HEK293 (cell line): ENCODE measurements around the gene KRT222.

Experiments
- KLF7 ChIP-seq: fragments of 450-650 bp; formaldehyde crosslinking; IDR thresholded peaks from 2 replicates; pipeline ENCODE4 v1.5.1; 2016; ENCODE audit warnings: missing biosample characterization, missing genetic modification characterization, borderline replicate concordance
- MEIS1 ChIP-seq: sonication (generic); formaldehyde crosslinking; IDR thresholded peaks from 2 replicates; pipeline ENCODE4 v1.8.1; 2022; ENCODE audit warnings: missing genetic modification reagents, mild to moderate bottlenecking, borderline replicate concordance
- PRDM1 ChIP-seq: fragments of 450-650 bp; formaldehyde crosslinking; IDR thresholded peaks from 2 replicates; pipeline ENCODE4; 2016; ENCODE audit warnings: missing biosample characterization, missing genetic modification characterization
- RBAK ChIP-seq: fragments of 450-650 bp; formaldehyde crosslinking; IDR thresholded peaks from 2 replicates; pipeline ENCODE4 v1.5.1; 2016; ENCODE audit warnings: missing biosample characterization, missing genetic modification characterization
- SP2 ChIP-seq: fragments of 450-650 bp; formaldehyde crosslinking; IDR thresholded peaks from 2 replicates; pipeline ENCODE4 v1.5.1; 2016; ENCODE audit warnings: missing biosample characterization, missing genetic modification characterization
- SP7 ChIP-seq: fragments of 450-650 bp; formaldehyde crosslinking; IDR thresholded peaks from 2 replicates; pipeline ENCODE4 v1.5.1; 2016; ENCODE audit warnings: missing biosample characterization, missing genetic modification characterization
- ZBTB10 ChIP-seq: fragments of 450-650 bp; formaldehyde crosslinking; IDR thresholded peaks from 2 replicates; pipeline ENCODE4 v1.5.1; 2016; ENCODE audit warnings: missing biosample characterization, missing genetic modification characterization
- ZBTB11 ChIP-seq: fragments of 450-650 bp; formaldehyde crosslinking; conservative IDR thresholded peaks from 2 replicates; pipeline ENCODE4 v1.5.1; 2016; ENCODE audit warnings: low read depth, missing biosample characterization, missing genetic modification characterization
- ZBTB20 ChIP-seq: fragments of 450-650 bp; formaldehyde crosslinking; IDR thresholded peaks from 2 replicates; pipeline ENCODE4 v1.5.1; 2016; ENCODE audit warnings: missing biosample characterization, missing genetic modification characterization
- ZBTB26 ChIP-seq: fragments of 450-650 bp; formaldehyde crosslinking; optimal IDR thresholded peaks from 2 replicates; pipeline ENCODE3; 2016; ENCODE audit warnings: missing biosample characterization, mild to moderate bottlenecking, missing genetic modification characterization
- ZBTB49 ChIP-seq: fragments of 450-650 bp; formaldehyde crosslinking; IDR thresholded peaks from 2 replicates; pipeline ENCODE4 v1.5.1; 2016; ENCODE audit warnings: missing biosample characterization, missing genetic modification characterization, low read depth
- ZBTB8A ChIP-seq: fragments of 450-650 bp; formaldehyde crosslinking; IDR thresholded peaks from 2 replicates; pipeline ENCODE4 v1.5.1; 2016; ENCODE audit warnings: missing biosample characterization, missing genetic modification characterization
- ZFP3 ChIP-seq: fragments of 450-650 bp; formaldehyde crosslinking; IDR thresholded peaks from 2 replicates; pipeline ENCODE4 v1.5.1; 2016; ENCODE audit warnings: low read depth, missing biosample characterization, missing genetic modification characterization
- ZFP41 ChIP-seq: fragments of 450-650 bp; formaldehyde crosslinking; IDR thresholded peaks from 2 replicates; pipeline ENCODE4 v1.5.1; 2016; ENCODE audit warnings: missing biosample characterization, missing genetic modification characterization, borderline replicate concordance
- ZNF132 ChIP-seq: fragments of 450-650 bp; formaldehyde crosslinking; IDR thresholded peaks from 2 replicates; pipeline ENCODE4 v1.5.1; 2017; ENCODE audit warnings: missing biosample characterization, missing genetic modification characterization, borderline replicate concordance
- ZNF140 ChIP-seq: fragments of 450-650 bp; formaldehyde crosslinking; IDR thresholded peaks from 2 replicates; pipeline ENCODE4 v1.5.1; 2016; ENCODE audit warnings: missing biosample characterization, missing genetic modification characterization
- ZNF157 ChIP-seq: fragments of 450-650 bp; formaldehyde crosslinking; IDR thresholded peaks from 2 replicates; pipeline ENCODE4 v1.5.1; 2016; ENCODE audit warnings: missing biosample characterization, missing genetic modification characterization
- ZNF19 ChIP-seq: fragments of 450-650 bp; formaldehyde crosslinking; IDR thresholded peaks from 2 replicates; pipeline ENCODE4; 2016; ENCODE audit warnings: missing biosample characterization, missing genetic modification characterization, low read depth
- ZNF221 ChIP-seq: fragments of 450-650 bp; formaldehyde crosslinking; IDR thresholded peaks from 2 replicates; pipeline ENCODE4 v1.5.1; 2017; ENCODE audit warnings: missing biosample characterization, missing genetic modification characterization, borderline replicate concordance
- ZNF223 ChIP-seq: fragments of 450-650 bp; formaldehyde crosslinking; IDR thresholded peaks from 2 replicates; pipeline ENCODE4 v1.5.1; 2016; ENCODE audit warnings: missing biosample characterization, missing genetic modification characterization
- ZNF248 ChIP-seq: fragments of 450-650 bp; formaldehyde crosslinking; IDR thresholded peaks from 2 replicates; pipeline ENCODE4 v1.5.1; 2017; ENCODE audit warnings: missing biosample characterization, missing genetic modification characterization
- ZNF274 ChIP-seq, 2 experiments: fragments of 200-500 bp in 1 of 2; fragments of 450-650 bp in 1 of 2; sonication (Bioruptor generic) in 1 of 2; formaldehyde crosslinking in 1 of 2; IDR thresholded peaks; 2 replicates each; pipeline versions ENCODE4 v1.5.1 to v1.6.1; 2014 to 2016; ENCODE audit warnings: borderline replicate concordance in 1 of 2, inconsistent platforms in 1 of 2, low read length in 1 of 2, missing biosample characterization in 1 of 2, missing genetic modification characterization in 1 of 2
- ZNF335 ChIP-seq: fragments of 450-650 bp; formaldehyde crosslinking; conservative IDR thresholded peaks from 2 replicates; pipeline ENCODE4 v1.5.1; 2016; ENCODE audit warnings: missing biosample characterization, missing genetic modification characterization
- ZNF37A ChIP-seq: fragments of 450-650 bp; IDR thresholded peaks from 2 replicates; pipeline ENCODE4 v1.5.1; 2018; ENCODE audit warnings: missing biosample characterization, missing genetic modification characterization
- ZNF530 ChIP-seq: fragments of 450-650 bp; formaldehyde crosslinking; IDR thresholded peaks from 2 replicates; pipeline ENCODE4 v1.5.1; 2016; ENCODE audit warnings: low read depth, missing biosample characterization, missing genetic modification characterization
- ZNF692 ChIP-seq: fragments of 450-650 bp; formaldehyde crosslinking; IDR thresholded peaks from 2 replicates; pipeline ENCODE4 v1.5.1; 2016; ENCODE audit warnings: missing biosample characterization, missing genetic modification characterization
- ZNF777 ChIP-seq: fragments of 450-650 bp; formaldehyde crosslinking; IDR thresholded peaks from 2 replicates; pipeline ENCODE4 v1.5.1; 2017; ENCODE audit warnings: missing biosample characterization, missing genetic modification characterization, borderline replicate concordance
- ZNF785 ChIP-seq: fragments of 450-650 bp; formaldehyde crosslinking; IDR thresholded peaks from 2 replicates; pipeline ENCODE4 v1.5.1; 2016; ENCODE audit warnings: missing biosample characterization, missing genetic modification characterization
- ZSCAN23 ChIP-seq: fragments of 450-650 bp; formaldehyde crosslinking; IDR thresholded peaks from 2 replicates; pipeline ENCODE4 v1.5.1; 2016; ENCODE audit warnings: missing biosample characterization, missing genetic modification characterization

Gene KRT222

GRCh38 chr17:40647624-40648383 lies 17.2 kb downstream of the KRT222 start, which contains the start of gene SMARCE1 (continued):
- TF ChIP-seq ZBTB11 (peak; percentile 75), ZNF692 (peak; percentile 53; the same call in 1 of the 2 replicates), ZNF335 (peak; percentile 84; the same call in 1 of the 2 replicates), ZBTB8A (tag by site-specific recombination) (peak; percentile 54), ZNF223 (tag by site-specific recombination) (no peak), KLF7 (tag by site-specific recombination) (peak; percentile 60; the same call in 1 of the 2 replicates), ZBTB49 (tag by site-specific recombination) (no peak), ZBTB26 (tag by site-specific recombination) (peak; percentile 73), ZBTB20 (peak; percentile 52; the same call in 1 of the 2 replicates), SP2 (peak; percentile 74), ZNF530 (no peak), ZNF248 (tag by site-specific recombination) (no peak), ZNF19 (tag by site-specific recombination) (no peak), ZFP41 (tag by site-specific recombination) (no peak), ZBTB10 (tag by site-specific recombination) (peak; percentile 60; the same call in 1 of the 2 replicates), MEIS1 (CRISPR knock-in tag) (no peak), SP7 (tag by site-specific recombination) (peak; percentile 77), ZNF132 (tag by site-specific recombination) (no peak), ZNF140 (tag by site-specific recombination) (no peak), ZNF777 (tag by site-specific recombination) (peak; percentile 67), ZSCAN23 (tag by site-specific recombination) (no peak), ZNF785 (tag by site-specific recombination) (no peak), PRDM1 (tag by site-specific recombination) (no peak), ZNF37A (no peak), ZNF157 (no peak), ZNF221 (tag by site-specific recombination) (no peak), RBAK (tag by site-specific recombination) (no peak), ZFP3 (tag by site-specific recombination) (no peak), ZNF274 (IDR thresholded peaks at IDR 0.05; ENCODE audit: low read length) (no peak), ZNF274 (tag by site-specific recombination; IDR thresholded peaks at IDR 0.05; ENCODE audit: borderline replicate concordance) (no peak)
